Kidney (tissue), 14 donors: ENCODE results near the gene KANTR. TPM values are rescaled to one million over a fixed set of nuclear protein-coding genes. Genes with fewer than 3 reads are reported as not detected.

ENCODE experiments used
- DNase-seq, 5 donors: peaks; one replicate each; pipeline ENCODE4 v3.0.0-alpha.2; 2013 to 2020
- FAIRE-seq: peaks from 2 replicates; lab custom pipeline; 2012; peaks lifted over from hg19 to GRCh38; lab: Jason Lieb, UNC
- H3K27ac ChIP-seq, 2 donors: one replicate each; pipeline ENCODE4 v1.7.0; 2013; ENCODE audit warnings: low read depth in 2 of 2, low read length in 2 of 2, inconsistent platforms in 1 of 2
- H3K27me3 ChIP-seq: one replicate; pipeline ENCODE4 v1.7.1; 2013; ENCODE audit warnings: low read length, inconsistent platforms; ENCODE audit not compliant: control insufficient read depth, insufficient read depth
- H3K36me3 ChIP-seq, 3 donors: one replicate each; pipeline versions ENCODE4 v1.7.0 to v1.7.1; 2013; ENCODE audit warnings: low read length in 3 of 3, control low read depth in 1 of 3, inconsistent platforms in 1 of 3; ENCODE audit not compliant: insufficient read depth in 3 of 3, control insufficient read depth in 2 of 3
- H3K4me1 ChIP-seq, 3 donors: one replicate each; pipeline versions ENCODE4 v1.7.0 to v1.7.1; 2013; ENCODE audit warnings: low read length in 3 of 3, inconsistent platforms in 1 of 3, low read depth in 1 of 3; ENCODE audit not compliant: control insufficient read depth in 2 of 3, insufficient read depth in 2 of 3
- H3K4me3 ChIP-seq, 3 donors: one replicate each; pipeline versions ENCODE4 v1.7.0 to v1.8.1; 2013; ENCODE audit warnings: low read length in 3 of 3, control low read depth in 1 of 3, inconsistent platforms in 1 of 3
- H3K9ac ChIP-seq, 3 donors: one replicate each; pipeline versions ENCODE4 v1.7.0 to v1.7.1; 2013; ENCODE audit warnings: low read length in 3 of 3, control low read depth in 1 of 3, inconsistent platforms in 1 of 3
- H3K9me3 ChIP-seq, 3 donors: one replicate each; pipeline versions ENCODE4 v1.7.0 to v1.7.1; 2013; ENCODE audit warnings: low read length in 3 of 3, control low read depth in 1 of 3, inconsistent platforms in 1 of 3; ENCODE audit not compliant: control insufficient read depth in 2 of 3, insufficient read depth in 1 of 3
- intact Hi-C: fragments of 100-400 bp; cut with DNase I; formaldehyde crosslinking; loops from one replicate; pipeline ENCODE4 v1.11.1; 2022
- polyA plus RNA-seq: library from polyadenylated mRNA; stranded (reverse); fragments of 350-450 nt; fragmentation: Illumina TruSeq; extraction: RNeasy Lipid Tissue Mini Kit (QIAGEN cat#74804); gene quantifications from one replicate; pipeline ENCODE4 v1.2.3, GENCODE V29; 2014; ENCODE audit warnings: low read depth, low replicate concordance; ENCODE audit not compliant: insufficient read depth
- total RNA-seq: library from RNA; stranded (reverse); fragmentation: NEBNext Ultra II Directional; extraction: Animal tissue kit (Norgen Biotek cat#: 25700); gene quantifications from one replicate; pipeline ENCODE4 v1.2.1, GENCODE V29; 2021
- TF ChIP-seq, protein P1 (sequence below): IDR thresholded peaks from 3 replicates; pipeline ENCODE4 v1.5.1; 2012; ENCODE audit warnings: mild to moderate bottlenecking, moderate library complexity, borderline replicate concordance; ENCODE audit not compliant: insufficient read depth; ENCODE audit errors: extremely low read depth
- donor health status: control.
- donor health status: control.
- donor health status: control.
- donor health status: control.
- donor health status: control.
- donor health status: DM: yes; HTN: yes; CAD: no.
- donor health status: Normal renal cell carcinoma (clear cell type).

KANTR gene
- total and polyA plus RNA-seq, 2 donors from 2014 or later: 3.7 to 11.5 TPM

GRCh38 chrX:53055244-53055849 is 38.6 kb upstream of the KANTR start:
- no peaks in the 10 kb centered on the region for H3K4me1 ChIP-seq
- no peak overlapping the region for H3K4me3 ChIP-seq
- peaks cover 15% of the 10 kb centered on the region for H3K27me3 ChIP-seq
- DNase-seq: no peak
- TF ChIP-seq, protein P1, sequence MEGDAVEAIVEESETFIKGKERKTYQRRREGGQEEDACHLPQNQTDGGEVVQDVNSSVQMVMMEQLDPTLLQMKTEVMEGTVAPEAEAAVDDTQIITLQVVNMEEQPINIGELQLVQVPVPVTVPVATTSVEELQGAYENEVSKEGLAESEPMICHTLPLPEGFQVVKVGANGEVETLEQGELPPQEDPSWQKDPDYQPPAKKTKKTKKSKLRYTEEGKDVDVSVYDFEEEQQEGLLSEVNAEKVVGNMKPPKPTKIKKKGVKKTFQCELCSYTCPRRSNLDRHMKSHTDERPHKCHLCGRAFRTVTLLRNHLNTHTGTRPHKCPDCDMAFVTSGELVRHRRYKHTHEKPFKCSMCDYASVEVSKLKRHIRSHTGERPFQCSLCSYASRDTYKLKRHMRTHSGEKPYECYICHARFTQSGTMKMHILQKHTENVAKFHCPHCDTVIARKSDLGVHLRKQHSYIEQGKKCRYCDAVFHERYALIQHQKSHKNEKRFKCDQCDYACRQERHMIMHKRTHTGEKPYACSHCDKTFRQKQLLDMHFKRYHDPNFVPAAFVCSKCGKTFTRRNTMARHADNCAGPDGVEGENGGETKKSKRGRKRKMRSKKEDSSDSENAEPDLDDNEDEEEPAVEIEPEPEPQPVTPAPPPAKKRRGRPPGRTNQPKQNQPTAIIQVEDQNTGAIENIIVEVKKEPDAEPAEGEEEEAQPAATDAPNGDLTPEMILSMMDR: no peak
- peaks cover 0 to 1% (median 0%) of the 10 kb centered on the region in 3 donors for H3K9me3 ChIP-seq
- FAIRE-seq: no peak
- H3K9ac ChIP-seq: no peak overlapping the region
- intact Hi-C loops: no loop called here
- no peak overlapping the region for H3K27ac ChIP-seq
- H3K36me3 ChIP-seq: no peaks in the 10 kb centered on the region

DNA sequence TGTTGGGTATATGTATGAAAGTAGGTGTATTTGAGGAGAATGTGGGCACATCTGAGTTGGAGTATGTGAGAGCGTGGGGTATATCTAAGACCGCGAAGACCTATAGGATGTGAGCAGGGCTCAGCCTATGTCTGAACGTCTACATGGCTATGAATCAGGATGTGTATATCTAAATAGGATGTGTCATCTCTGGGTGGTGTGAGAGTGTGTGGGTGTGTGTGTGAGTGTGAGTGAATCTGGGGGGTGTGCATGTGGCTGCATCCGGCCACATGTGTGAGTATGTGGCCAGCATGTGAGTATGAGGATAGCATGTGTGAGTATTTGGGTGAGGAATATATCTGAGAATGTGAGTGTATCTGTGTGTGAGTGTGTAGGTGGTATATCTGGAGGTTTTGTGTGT is 37.6 kb upstream of the KANTR start:
- no peaks in the 10 kb centered on the region for H3K4me1 ChIP-seq
- FAIRE-seq: no peak

DNA sequence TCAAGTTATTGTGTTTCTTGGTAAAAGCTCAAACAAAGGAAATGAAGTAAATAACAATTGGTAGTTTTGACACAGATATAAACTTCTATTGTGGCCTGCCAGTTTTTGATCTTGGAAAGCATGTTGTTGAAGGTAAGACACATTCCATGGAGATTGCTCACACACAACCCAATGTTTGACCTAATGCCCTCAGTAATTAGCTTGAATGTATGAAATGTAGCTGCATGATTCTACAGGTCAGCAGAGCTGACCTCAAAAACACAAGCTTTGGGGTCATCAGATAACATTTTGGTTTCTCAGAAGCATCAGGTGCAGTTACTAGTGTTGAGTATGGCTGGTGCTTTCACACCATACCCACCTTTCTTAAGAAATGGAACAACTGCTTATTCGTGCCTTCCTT is 28.8 kb upstream of the KANTR start:
- FAIRE-seq: no peak

More for the DNA sequence above, 37.6 kb upstream of the KANTR start:
- no peak overlapping the region for H3K4me3 ChIP-seq
- TF ChIP-seq, protein P1: no peak
- H3K9ac ChIP-seq: no peak overlapping the region
- H3K9me3 ChIP-seq: peaks cover 0 to 1% (median 0%) of the 10 kb centered on the region in 3 donors
- peaks cover 17% of the 10 kb centered on the region for H3K27me3 ChIP-seq
- H3K27ac ChIP-seq: no peak overlapping the region
- no peak for DNase-seq
- intact Hi-C loops: no loop called here
- H3K36me3 ChIP-seq: no peaks in the 10 kb centered on the region

More for the DNA sequence above, 28.8 kb upstream of the KANTR start:
- no peaks in the 10 kb centered on the region for H3K4me1 ChIP-seq
- no peak overlapping the region for H3K9ac ChIP-seq
- no peaks in the 10 kb centered on the region for H3K9me3 ChIP-seq
- peaks cover 3% of the 10 kb centered on the region for H3K27me3 ChIP-seq
- no peak overlapping the region for H3K4me3 ChIP-seq
- DNase-seq: no peak
- no peak overlapping the region for H3K27ac ChIP-seq
- TF ChIP-seq, protein P1: no peak
- no peaks in the 10 kb centered on the region for H3K36me3 ChIP-seq
- intact Hi-C loops: no loop called here
